Keratinocyte (primary cell): Measurements from ENCODE around the gene ZIC5. TPM values are rescaled to one million over a fixed set of nuclear protein-coding genes. Genes with fewer than 3 reads are reported as not detected.
A peak's percentile ranks its signal among the peaks of the same experiment; 100 is the strongest.

Experiments
- DNase-seq: peaks from one replicate; pipeline ENCODE4 v3.0.0-alpha.2; 2011; ENCODE audit warnings: low read depth, missing footprints, low spot score
- FAIRE-seq: peaks from 2 replicates; lab custom pipeline; 2011; peaks lifted over from hg19 to GRCh38; lab: Jason Lieb, UNC
- H2AFZ ChIP-seq: 2 replicates; pipeline ENCODE4 v1.6.0; 2012; ENCODE audit warnings: low read length, control low read depth, inconsistent platforms; ENCODE audit not compliant: control insufficient read depth
- H3K27ac ChIP-seq: 2 replicates; pipeline ENCODE4 v1.5.1; 2011; ENCODE audit warnings: low read length; ENCODE audit not compliant: control insufficient read depth, insufficient read depth
- H3K27me3 ChIP-seq: 3 replicates; pipeline ENCODE4 v1.6.0; 2011; ENCODE audit warnings: low read length; ENCODE audit not compliant: control insufficient read depth, insufficient read depth; ENCODE audit errors: extremely low read depth
- H3K36me3 ChIP-seq, 2 experiments: 2 replicates in 1 of 2; 3 replicates in 1 of 2; pipeline ENCODE4 v1.5.1; 2011; ENCODE audit warnings: low read length in 2 of 2, mild to moderate bottlenecking in 1 of 2; ENCODE audit not compliant: control insufficient read depth in 2 of 2, insufficient read depth in 2 of 2; ENCODE audit errors: extremely low read depth in 1 of 2
- H3K4me1 ChIP-seq: 3 replicates; pipeline ENCODE4 v1.5.1; 2011; ENCODE audit warnings: low read length; ENCODE audit not compliant: control insufficient read depth, insufficient read depth; ENCODE audit errors: extremely low read depth
- H3K4me2 ChIP-seq: 3 replicates; pipeline ENCODE4 v1.6.0; 2011; ENCODE audit warnings: low read depth, low read length; ENCODE audit not compliant: control insufficient read depth, insufficient read depth; ENCODE audit errors: extremely low read depth
- H3K4me3 ChIP-seq, 3 experiments: fragments of 200-600 bp in 1 of 3; sonication (generic) in 1 of 3; 2 replicates in 2 of 3; 3 replicates in 1 of 3; pipeline ENCODE4 v1.5.1; 2011 to 2016; ENCODE audit warnings: low read length in 3 of 3, mild to moderate bottlenecking in 3 of 3, control low read depth in 2 of 3, inconsistent platforms in 1 of 3, low read depth in 1 of 3, mixed read lengths in 1 of 3, mixed run types in 1 of 3, moderate library complexity in 1 of 3; ENCODE audit not compliant: control insufficient read depth in 2 of 3, insufficient read depth in 2 of 3; ENCODE audit errors: extremely low read depth in 1 of 3
- H3K79me2 ChIP-seq: 2 replicates; pipeline ENCODE4 v1.6.0; 2012; ENCODE audit warnings: low read length; ENCODE audit not compliant: control insufficient read depth, insufficient read depth
- H3K9ac ChIP-seq: 3 replicates; pipeline ENCODE4 v1.6.0; 2011; ENCODE audit warnings: low read length; ENCODE audit not compliant: control insufficient read depth, insufficient read depth; ENCODE audit errors: extremely low read depth
- H3K9me1 ChIP-seq: 3 replicates; pipeline ENCODE4 v1.6.0; 2011; ENCODE audit warnings: low read length; ENCODE audit not compliant: control insufficient read depth, insufficient read depth; ENCODE audit errors: extremely low read depth
- H3K9me3 ChIP-seq: 2 replicates; pipeline ENCODE4 v1.5.1; 2012; ENCODE audit warnings: low read depth, low read length; ENCODE audit not compliant: control insufficient read depth
- H4K20me1 ChIP-seq: 3 replicates; pipeline ENCODE4 v1.6.0; 2011; ENCODE audit warnings: low read length; ENCODE audit not compliant: control insufficient read depth, insufficient read depth; ENCODE audit errors: extremely low read depth
- EZH2 ChIP-seq: IDR thresholded peaks from one replicate; pipeline ENCODE4 v1.6.1; 2012; ENCODE audit warnings: inconsistent platforms, mild to moderate bottlenecking, low read length, moderate library complexity
- dilution Hi-C: fragments of 300-500 bp; cut with MboI; formaldehyde crosslinking; loops from one replicate; pipeline ENCODE4 v1.7.0; 2020; ENCODE audit warnings: low sequenced_read_pairs; ENCODE audit not compliant: extremely low pct_ligation_motif_present
- polyA plus RNA-seq, 5 experiments: library from polyadenylated mRNA; depleted of rRNA in 3 of 5; stranded (reverse) in 3 of 5; stranded (forward) in 1 of 5; unstranded in 1 of 5; fragments of >200 nt; gene quantifications; 1 replicate in 1 of 5; 2 replicates in 3 of 5; 3 replicates in 1 of 5; pipeline versions ENCODE4 v1.2.1 to v1.2.3, GENCODE V29; 2011 to 2012; ENCODE audit warnings: missing spikeins in 2 of 5, low read depth in 1 of 5, low replicate concordance in 1 of 5
- TF ChIP-seq, protein P1 (sequence below), 3 experiments: IDR thresholded peaks in 1 of 3; conservative IDR thresholded peaks in 1 of 3; optimal IDR thresholded peaks in 1 of 3; 2 replicates in 2 of 3; 3 replicates in 1 of 3; pipeline versions ENCODE3 to v1.5.1; 2011; ENCODE audit warnings: low read length in 3 of 3, mild to moderate bottlenecking in 3 of 3, moderate library complexity in 2 of 3, control low read depth in 1 of 3, inconsistent platforms in 1 of 3; ENCODE audit not compliant: insufficient read depth in 2 of 3; ENCODE audit errors: extremely low read depth in 1 of 3

ZIC5 gene
- polyA plus RNA-seq, 1 donor (not counting 4 experiments of a cell fraction or from before 2014, with no cell fraction given) = not detected

DNA sequence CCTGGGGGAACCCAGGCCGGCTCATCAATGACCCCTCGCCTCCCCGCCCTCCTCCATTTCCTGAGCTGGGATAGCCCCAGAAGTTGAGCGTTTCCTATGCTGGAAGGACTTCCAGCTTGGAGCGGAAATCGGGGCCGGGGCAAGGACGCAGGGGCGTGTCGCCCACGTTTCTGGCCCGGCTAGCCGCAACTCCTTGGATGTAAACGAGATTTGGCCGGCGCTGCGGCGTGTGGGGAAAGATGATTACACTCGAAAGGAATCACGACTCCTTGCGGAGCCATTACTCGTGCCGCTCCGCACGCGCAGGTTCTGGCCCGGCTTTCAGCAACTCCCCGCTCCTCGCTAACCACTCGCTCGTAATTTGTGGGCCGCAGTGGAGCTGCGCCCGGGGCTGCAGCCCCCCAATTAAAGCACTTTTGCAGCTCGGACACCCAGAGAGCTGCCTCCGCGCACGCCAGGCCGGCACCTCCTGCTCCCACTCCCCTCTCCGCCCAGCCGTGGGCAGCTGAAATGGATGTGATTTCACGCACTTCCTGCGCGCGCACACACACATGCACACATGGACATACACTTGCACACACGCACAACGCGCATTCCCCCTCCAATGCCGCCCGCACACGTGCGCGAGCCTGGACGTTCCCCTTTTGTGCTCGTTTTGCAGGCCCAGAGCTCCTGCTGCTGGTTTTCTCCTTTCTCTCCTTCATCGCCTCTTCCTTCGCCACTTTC lies 15.7 kb downstream of the ZIC5 start:
- no peaks in the 10 kb centered on the region for H3K9me3 ChIP-seq
- peak overlapping the region; percentile 22 for H3K4me2 ChIP-seq
- no peak overlapping the region for H2AFZ ChIP-seq
- peak overlapping the region in 1 of 3 experiments; percentile 33 for H3K4me3 ChIP-seq
- FAIRE-seq (no peak), DNase-seq (no peak)
- no peak overlapping the region for H3K27ac ChIP-seq
- TF ChIP-seq, protein P1, sequence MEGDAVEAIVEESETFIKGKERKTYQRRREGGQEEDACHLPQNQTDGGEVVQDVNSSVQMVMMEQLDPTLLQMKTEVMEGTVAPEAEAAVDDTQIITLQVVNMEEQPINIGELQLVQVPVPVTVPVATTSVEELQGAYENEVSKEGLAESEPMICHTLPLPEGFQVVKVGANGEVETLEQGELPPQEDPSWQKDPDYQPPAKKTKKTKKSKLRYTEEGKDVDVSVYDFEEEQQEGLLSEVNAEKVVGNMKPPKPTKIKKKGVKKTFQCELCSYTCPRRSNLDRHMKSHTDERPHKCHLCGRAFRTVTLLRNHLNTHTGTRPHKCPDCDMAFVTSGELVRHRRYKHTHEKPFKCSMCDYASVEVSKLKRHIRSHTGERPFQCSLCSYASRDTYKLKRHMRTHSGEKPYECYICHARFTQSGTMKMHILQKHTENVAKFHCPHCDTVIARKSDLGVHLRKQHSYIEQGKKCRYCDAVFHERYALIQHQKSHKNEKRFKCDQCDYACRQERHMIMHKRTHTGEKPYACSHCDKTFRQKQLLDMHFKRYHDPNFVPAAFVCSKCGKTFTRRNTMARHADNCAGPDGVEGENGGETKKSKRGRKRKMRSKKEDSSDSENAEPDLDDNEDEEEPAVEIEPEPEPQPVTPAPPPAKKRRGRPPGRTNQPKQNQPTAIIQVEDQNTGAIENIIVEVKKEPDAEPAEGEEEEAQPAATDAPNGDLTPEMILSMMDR (optimal IDR thresholded peaks at IDR 0.05 in 1 of 3, IDR thresholded peaks at IDR 0.05 in 1 of 3, conservative IDR thresholded peaks at IDR 0.05 in 1 of 3; ENCODE audit: extremely low read depth in 1 of 3, insufficient read depth in 2 of 3, low read length in 3 of 3) = no peak
- TF ChIP-seq EZH2 = peak; percentile 85
- H3K79me2 ChIP-seq = no peaks in the 10 kb centered on the region
- no peak overlapping the region for H3K9ac ChIP-seq
- H3K27me3 ChIP-seq = peaks cover 83% of the 10 kb centered on the region
- H3K4me1 ChIP-seq = peaks cover 2% of the 10 kb centered on the region
- H4K20me1 ChIP-seq = peaks cover 7% of the 10 kb centered on the region
- dilution Hi-C loops = no loop called here
- H3K9me1 ChIP-seq = no peaks in the 10 kb centered on the region
- no peaks in the 10 kb centered on the region for H3K36me3 ChIP-seq

DNA sequence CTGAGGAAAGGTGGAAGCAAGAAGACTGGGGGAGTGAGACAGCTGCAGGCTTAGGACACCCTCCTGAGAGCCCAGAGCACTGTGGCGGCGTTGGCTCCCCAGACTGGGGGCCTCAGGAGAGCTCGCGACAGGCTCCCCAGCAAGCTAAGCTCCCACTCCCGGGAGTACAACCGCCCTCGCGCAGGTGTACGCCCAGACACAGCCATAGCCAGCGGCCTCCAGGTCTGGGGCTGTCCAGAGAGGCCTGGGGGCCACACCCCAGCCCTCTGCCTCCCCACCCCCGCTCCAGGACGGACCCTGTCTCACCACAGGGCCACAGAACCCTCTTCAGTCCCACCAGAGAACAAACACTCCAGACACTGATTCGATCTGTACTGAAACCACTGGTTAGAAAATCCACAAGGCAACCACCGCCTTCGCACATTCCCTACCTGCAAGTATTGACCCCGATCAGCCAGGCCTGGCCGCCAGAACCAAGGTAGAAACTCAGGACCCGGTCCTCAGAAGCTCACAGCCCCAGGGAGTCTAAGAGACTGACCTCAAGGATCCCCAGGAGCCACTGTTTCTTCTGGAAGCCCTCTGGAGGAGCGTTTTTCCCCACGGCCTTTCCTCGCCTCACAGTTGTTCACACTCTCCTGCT lies 16.3 kb downstream of the ZIC5 start:
- no peak overlapping the region for H2AFZ ChIP-seq
- dilution Hi-C loops = no loop called here
- no peaks in the 10 kb centered on the region for H3K79me2 ChIP-seq

More for the DNA sequence above, 16.3 kb downstream of the ZIC5 start:
- Histone ChIP-seq H4K20me1 (peaks cover 7% of the 10 kb centered on the region), H3K4me1 (peaks cover 2% of the 10 kb centered on the region), H3K9ac (no peak overlapping the region), H3K27ac (no peak overlapping the region), H3K9me1 (no peaks in the 10 kb centered on the region), H3K9me3 (no peaks in the 10 kb centered on the region), H3K4me3 (no peak overlapping the region), H3K27me3 (peaks cover 84% of the 10 kb centered on the region), H3K4me2 (no peak overlapping the region), H3K36me3 (no peaks in the 10 kb centered on the region)
- DNase-seq (no peak), FAIRE-seq (no peak)
- no peak for TF ChIP-seq EZH2
- TF ChIP-seq, protein P1 (optimal IDR thresholded peaks at IDR 0.05 in 1 of 3, IDR thresholded peaks at IDR 0.05 in 1 of 3, conservative IDR thresholded peaks at IDR 0.05 in 1 of 3; ENCODE audit: extremely low read depth in 1 of 3, insufficient read depth in 2 of 3, low read length in 3 of 3) = no peak
